SU-DHL-6 (cell line): ENCODE measurements around the gene MUC3A.
A peak's percentile ranks its signal among the peaks of the same experiment; 100 is the strongest.

Experiments
- EZH2phosphoT487 ChIP-seq: fragments of 200-600 bp; sonication (generic), shearing (Covaris generic); conservative IDR thresholded peaks from 2 replicates; pipeline ENCODE4 v1.6.1; 2018; ENCODE audit warnings: mild to moderate bottlenecking, antibody characterized with exemption, low read length, moderate library complexity, mixed read lengths
- TF ChIP-seq, protein P1 (sequence below): fragments of 200-600 bp; sonication (generic); IDR thresholded peaks from one replicate; pipeline ENCODE4 v1.5.1; 2017; ENCODE audit warnings: antibody characterized with exemption, mild to moderate bottlenecking, low read length, moderate library complexity; ENCODE audit not compliant: insufficient read depth, poor library complexity, severe bottlenecking

- TF ChIP-seq, protein P1, sequence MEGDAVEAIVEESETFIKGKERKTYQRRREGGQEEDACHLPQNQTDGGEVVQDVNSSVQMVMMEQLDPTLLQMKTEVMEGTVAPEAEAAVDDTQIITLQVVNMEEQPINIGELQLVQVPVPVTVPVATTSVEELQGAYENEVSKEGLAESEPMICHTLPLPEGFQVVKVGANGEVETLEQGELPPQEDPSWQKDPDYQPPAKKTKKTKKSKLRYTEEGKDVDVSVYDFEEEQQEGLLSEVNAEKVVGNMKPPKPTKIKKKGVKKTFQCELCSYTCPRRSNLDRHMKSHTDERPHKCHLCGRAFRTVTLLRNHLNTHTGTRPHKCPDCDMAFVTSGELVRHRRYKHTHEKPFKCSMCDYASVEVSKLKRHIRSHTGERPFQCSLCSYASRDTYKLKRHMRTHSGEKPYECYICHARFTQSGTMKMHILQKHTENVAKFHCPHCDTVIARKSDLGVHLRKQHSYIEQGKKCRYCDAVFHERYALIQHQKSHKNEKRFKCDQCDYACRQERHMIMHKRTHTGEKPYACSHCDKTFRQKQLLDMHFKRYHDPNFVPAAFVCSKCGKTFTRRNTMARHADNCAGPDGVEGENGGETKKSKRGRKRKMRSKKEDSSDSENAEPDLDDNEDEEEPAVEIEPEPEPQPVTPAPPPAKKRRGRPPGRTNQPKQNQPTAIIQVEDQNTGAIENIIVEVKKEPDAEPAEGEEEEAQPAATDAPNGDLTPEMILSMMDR = peak; percentile 74
- TF ChIP-seq EZH2phosphoT487 = no peak
Observed at GRCh38 chr7:100965723-100966541, 16.6 kb downstream of the MUC3A start.
